GM13977 (cell line): Measurements from ENCODE around the gene AFF3.
"Not testable (repeated sequence)": the region's sequence is repeated elsewhere in the genome, so short reads cannot be mapped to it uniquely, and the experiment has no call there.

Experiments used
- DNase-seq: peaks from one replicate; pipeline ENCODE4 v3.0.0; 2012; ENCODE audit warnings: low spot score
- in situ Hi-C: fragments of 300-500 bp; cut with MboI; formaldehyde crosslinking; loops from one replicate; pipeline ENCODE4 v1.12.0; 2022; ENCODE audit warnings: low sequenced_read_pairs, low pct_unique_long_range_greater_than_20kb, mixed read lengths, inconsistent platforms; ENCODE audit not compliant: unreplicated experiment
- TF ChIP-seq, protein P1 (sequence below): IDR thresholded peaks from 2 replicates; pipeline ENCODE4 v1.5.1; 2012; ENCODE audit warnings: mild to moderate bottlenecking, control low read depth; ENCODE audit not compliant: insufficient read depth; ENCODE audit errors: extremely low read depth, missing control alignments

AFF3 gene

DNA sequence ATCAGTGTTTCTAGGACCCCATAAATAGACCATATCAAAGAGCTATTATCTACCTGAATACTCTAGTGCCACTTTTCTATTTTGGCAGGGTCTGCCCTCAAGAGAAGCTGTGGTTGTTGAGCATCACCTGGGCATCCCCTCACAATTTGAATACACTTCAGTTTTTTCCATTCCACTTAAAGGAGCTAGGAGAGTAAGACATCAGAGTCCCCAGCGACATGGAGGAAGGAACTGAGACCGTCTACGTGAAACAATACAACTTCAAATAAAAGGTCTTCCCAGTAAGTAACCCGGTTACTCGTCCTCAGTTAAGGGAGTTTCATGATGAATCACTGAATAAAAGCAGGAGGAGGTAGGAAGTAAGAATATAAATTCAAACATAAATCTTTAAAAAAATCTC lies 206.7 kb downstream of the AFF3 start:
- DNase-seq: no peak
- TF ChIP-seq, protein P1, sequence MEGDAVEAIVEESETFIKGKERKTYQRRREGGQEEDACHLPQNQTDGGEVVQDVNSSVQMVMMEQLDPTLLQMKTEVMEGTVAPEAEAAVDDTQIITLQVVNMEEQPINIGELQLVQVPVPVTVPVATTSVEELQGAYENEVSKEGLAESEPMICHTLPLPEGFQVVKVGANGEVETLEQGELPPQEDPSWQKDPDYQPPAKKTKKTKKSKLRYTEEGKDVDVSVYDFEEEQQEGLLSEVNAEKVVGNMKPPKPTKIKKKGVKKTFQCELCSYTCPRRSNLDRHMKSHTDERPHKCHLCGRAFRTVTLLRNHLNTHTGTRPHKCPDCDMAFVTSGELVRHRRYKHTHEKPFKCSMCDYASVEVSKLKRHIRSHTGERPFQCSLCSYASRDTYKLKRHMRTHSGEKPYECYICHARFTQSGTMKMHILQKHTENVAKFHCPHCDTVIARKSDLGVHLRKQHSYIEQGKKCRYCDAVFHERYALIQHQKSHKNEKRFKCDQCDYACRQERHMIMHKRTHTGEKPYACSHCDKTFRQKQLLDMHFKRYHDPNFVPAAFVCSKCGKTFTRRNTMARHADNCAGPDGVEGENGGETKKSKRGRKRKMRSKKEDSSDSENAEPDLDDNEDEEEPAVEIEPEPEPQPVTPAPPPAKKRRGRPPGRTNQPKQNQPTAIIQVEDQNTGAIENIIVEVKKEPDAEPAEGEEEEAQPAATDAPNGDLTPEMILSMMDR: no peak
- in situ Hi-C loops: no loop called here

- in situ Hi-C loops: no loop called here
- TF ChIP-seq, protein P1: no peak
- DNase-seq: no peak
Measured at GRCh38 chr2:99933894-99934650, 208.3 kb downstream of the AFF3 start.

DNA sequence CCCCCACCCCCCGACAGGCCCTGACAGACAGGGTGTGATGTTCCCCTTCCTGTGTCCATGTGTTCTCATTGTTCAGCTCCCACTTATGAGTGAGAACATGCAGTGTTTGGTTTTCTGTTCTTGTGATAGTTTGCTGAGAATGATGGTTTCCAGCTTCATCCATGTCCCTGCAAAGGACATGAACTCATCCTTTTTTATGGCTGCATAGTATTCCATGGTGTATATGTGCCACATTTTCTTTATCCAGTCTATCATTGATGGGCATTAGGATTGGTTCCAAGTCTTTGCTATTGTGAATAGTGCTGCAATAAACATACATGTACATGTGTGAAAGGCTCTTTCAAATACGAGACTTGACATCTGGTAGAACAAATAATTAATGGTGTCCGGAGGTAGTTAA lies 208.9 kb downstream of the AFF3 start:
- DNase-seq, in situ Hi-C loops: not testable (repeated sequence)

DNA sequence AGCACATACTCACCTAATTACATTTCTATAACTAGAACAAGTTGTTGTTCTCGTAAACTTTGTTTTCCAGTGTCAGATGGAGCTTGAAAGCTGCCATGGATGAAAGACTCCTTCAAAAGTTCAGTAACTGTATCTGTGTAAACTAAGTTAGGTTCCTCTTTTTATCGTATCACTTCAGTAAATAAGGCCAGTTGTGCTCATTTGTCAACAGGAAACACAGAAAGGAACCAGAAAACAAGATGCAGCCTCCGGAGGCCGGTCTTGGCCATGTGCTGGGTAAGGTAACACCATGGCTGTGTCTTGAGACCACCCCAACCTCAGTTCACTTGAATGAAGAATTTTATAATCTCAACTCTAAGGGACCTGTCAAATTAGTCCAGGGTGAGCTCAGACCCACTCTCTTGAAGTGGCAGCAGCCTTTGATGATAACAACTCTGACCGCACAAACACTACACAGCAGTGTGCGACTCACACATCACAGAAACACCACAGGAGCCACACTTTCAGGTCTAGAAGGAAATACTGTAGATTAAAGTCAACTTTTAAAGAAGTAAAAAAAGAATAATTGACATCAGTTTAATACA lies 213.8 kb downstream of the AFF3 start:
- in situ Hi-C loops: no loop called here
- TF ChIP-seq, protein P1: no peak

GRCh38 chr2:99927690-99928207 lies 214.6 kb downstream of the AFF3 start:
- in situ Hi-C loops, DNase-seq: not testable (repeated sequence)

More for the DNA sequence above, 213.8 kb downstream of the AFF3 start:
- DNase-seq: no peak

- in situ Hi-C loops: no loop called here
- TF ChIP-seq, protein P1: no peak
Measured at GRCh38 chr2:99926986-99927385, 215.4 kb downstream of the AFF3 start.

GRCh38 chr2:99925960-99926359 lies 216.4 kb downstream of the AFF3 start:
- in situ Hi-C loops: no loop called here
- TF ChIP-seq, protein P1: no peak
- no peak for DNase-seq

More at GRCh38 chr2:99926986-99927385, 215.4 kb downstream of the AFF3 start:
- DNase-seq: no peak
